Urinary bladder (tissue), 4 donors: Measurements from ENCODE around the gene NSFL1C. TPM values are rescaled to one million over a fixed set of nuclear protein-coding genes. Genes with fewer than 3 reads are reported as not detected.
"Not testable (repeated sequence)": the region's sequence is repeated elsewhere in the genome, so short reads cannot be mapped to it uniquely, and the experiment has no call there.

Source experiments
- DNase-seq: peaks from one replicate; pipeline ENCODE4 v3.0.0-alpha.2; 2015; ENCODE audit errors: extremely low spot score
- H3K27ac ChIP-seq: one replicate; pipeline ENCODE4 v1.5.1; 2013; ENCODE audit warnings: low read depth, mild to moderate bottlenecking, moderate library complexity
- H3K36me3 ChIP-seq: one replicate; pipeline ENCODE4 v1.6.1; 2013; ENCODE audit warnings: mild to moderate bottlenecking, moderate library complexity; ENCODE audit not compliant: insufficient read depth
- H3K4me1 ChIP-seq: one replicate; pipeline ENCODE4 v1.6.1; 2013; ENCODE audit warnings: mild to moderate bottlenecking, moderate library complexity; ENCODE audit not compliant: insufficient read depth
- H3K4me3 ChIP-seq: one replicate; pipeline ENCODE4 v1.5.1; 2013; ENCODE audit warnings: low read depth, low read length
- WGBS: extraction: QIAGEN DNeasy Blood & Tissue Kit; methylation state at CpG from one replicate; pipeline ENCODE4 v1.1.7; 2013; 5-methylcytosine and 5-hydroxymethylcytosine counted together
- polyA plus RNA-seq: library from polyadenylated mRNA; stranded (reverse); fragments of 200-250 nt; gene quantifications from one replicate; pipeline ENCODE4 v1.2.3, GENCODE V29; 2013
- total RNA-seq: library from RNA; depleted of rRNA; stranded (reverse); fragments of >200 nt; gene quantifications from one replicate; pipeline ENCODE4 v1.2.3, GENCODE V29; 2014
- donor health status: healthy with polysubstance abuse.
- donor health status: healthy.

The NSFL1C gene
- 23.6 TPM for total RNA-seq
- 57.3 TPM for polyA plus RNA-seq

DNA sequence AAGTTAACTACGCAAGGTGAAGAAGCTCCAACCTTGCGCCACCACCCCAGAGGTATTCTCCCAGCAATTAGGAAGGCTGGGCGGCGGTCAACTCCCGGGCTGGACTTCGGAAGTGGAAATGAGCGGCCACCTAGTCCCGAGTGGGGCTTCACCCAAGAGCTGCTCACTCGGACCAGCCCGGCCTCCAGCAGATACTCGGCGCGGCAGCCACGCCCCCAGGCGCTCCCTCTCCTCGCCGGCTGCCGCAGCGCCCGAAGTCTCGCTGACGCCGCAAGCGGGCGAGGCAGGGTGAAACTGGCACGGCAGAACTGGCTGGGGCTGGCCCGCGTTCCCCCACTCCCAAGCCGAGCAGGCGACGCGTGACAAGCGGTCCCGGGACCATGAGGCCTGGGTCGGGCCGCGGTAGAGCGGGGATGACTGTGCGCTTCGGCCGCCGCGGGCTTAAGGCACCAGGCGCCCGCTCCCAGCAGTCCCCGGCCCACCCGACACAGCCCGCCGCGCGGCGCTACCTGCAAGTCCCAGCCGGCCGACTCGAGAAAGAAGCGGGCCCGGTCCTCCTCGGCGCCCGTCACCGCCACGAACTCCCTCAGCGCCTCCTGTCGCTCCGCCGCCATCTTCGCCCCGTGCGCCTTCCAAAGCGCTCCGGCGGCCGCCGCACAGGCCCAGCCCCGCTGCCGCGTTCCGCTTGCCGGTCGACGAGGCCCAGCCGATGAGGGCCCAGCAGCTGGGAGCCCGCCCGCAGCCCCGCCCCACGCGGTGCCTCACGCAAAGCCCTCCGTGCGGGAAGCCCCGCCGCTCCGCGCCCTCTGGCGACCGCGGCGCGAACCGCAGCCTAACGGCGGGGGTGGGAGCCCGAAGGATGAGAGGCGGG is at the start of gene NSFL1C:
Gene NSFL1C, minus strand, starts transcription at position 639 of the 871 bp plus-strand sequence. Its CDS starts 25 bp downstream, at position 614.
- H3K27ac ChIP-seq, result peak within 1 kb of the TSS; percentile 63
- no peaks in the 10 kb centered on the region for H3K36me3 ChIP-seq
- under 1% methylated on average over 104 of the region's 104 CpGs for WGBS
- H3K4me3 ChIP-seq, result peak within 1 kb of the TSS; percentile 92
- H3K4me1 ChIP-seq, result no peaks in the 10 kb centered on the region
- DNase-seq, result peak; percentile 48

GRCh38 chr20:1513801-1514200 is 47.2 kb upstream of the NSFL1C start:
- Histone ChIP-seq H3K4me3 (no peak overlapping the region), H3K36me3 (no peaks in the 10 kb centered on the region), H3K4me1 (no peaks in the 10 kb centered on the region), H3K27ac (no peak overlapping the region)
- no peak for DNase-seq
- WGBS, result 74% methylated on average over 1 of the region's 1 CpG

- no peaks in the 10 kb centered on the region for H3K4me1 ChIP-seq
- no peak overlapping the region for H3K27ac ChIP-seq
- 32% methylated on average over 9 of the region's 9 CpGs for WGBS
- no peak overlapping the region for H3K4me3 ChIP-seq
- no peaks in the 10 kb centered on the region for H3K36me3 ChIP-seq
- no peak for DNase-seq
These were observed 42.6 kb upstream of the NSFL1C start for GRCh38 chr20:1509237-1509636.

GRCh38 chr20:1508574-1508973 is 41.9 kb upstream of the NSFL1C start:
- H3K27ac ChIP-seq, result no peak overlapping the region
- no peaks in the 10 kb centered on the region for H3K36me3 ChIP-seq
- DNase-seq, result no peak
- no peaks in the 10 kb centered on the region for H3K4me1 ChIP-seq
- no peak overlapping the region for H3K4me3 ChIP-seq

DNA sequence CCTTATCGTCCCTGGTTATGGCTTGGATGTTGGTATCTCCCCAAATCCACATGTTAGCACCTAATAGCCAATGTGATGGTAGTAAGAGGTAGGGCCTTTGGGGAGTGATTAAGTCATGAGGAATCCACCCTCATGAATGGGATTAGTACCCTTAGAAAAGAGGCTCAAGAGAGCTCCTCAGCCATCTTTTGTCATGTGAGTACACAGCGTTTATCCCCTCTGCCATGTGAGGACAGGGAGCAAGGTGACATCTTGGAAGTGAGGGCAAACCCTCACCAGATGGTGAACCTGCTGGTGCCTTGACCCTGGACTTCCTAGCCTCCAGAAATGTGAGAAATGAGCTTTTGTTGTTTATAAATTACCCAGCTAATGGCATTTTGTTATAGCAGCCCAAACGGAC is 40.6 kb upstream of the NSFL1C start:
- Histone ChIP-seq H3K27ac (no peak overlapping the region), H3K4me1 (no peaks in the 10 kb centered on the region), H3K36me3 (no peaks in the 10 kb centered on the region), H3K4me3 (no peak overlapping the region)
- DNase-seq, result no peak
- 66% methylated on average over 3 of the region's 3 CpGs for WGBS

DNA sequence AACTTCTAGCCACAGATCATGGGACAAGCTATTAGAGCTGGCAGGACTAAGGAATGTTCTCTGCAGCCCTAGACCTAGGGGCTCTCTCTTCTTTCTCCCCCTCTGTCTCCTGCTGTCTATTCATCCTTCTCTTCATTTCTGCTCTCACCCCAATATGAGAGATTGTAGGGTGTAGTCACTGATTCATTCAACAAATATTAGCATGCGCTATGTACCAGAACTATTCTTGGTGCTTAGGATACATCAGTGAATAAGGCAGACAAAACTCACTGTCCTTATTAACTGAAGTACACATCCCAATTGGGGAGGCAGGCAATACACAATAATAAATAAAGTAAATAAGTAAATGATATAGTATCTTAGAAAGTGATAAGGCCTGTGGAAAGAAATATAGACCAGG is 39.2 kb upstream of the NSFL1C start:
- no peaks in the 10 kb centered on the region for H3K36me3 ChIP-seq

DNA sequence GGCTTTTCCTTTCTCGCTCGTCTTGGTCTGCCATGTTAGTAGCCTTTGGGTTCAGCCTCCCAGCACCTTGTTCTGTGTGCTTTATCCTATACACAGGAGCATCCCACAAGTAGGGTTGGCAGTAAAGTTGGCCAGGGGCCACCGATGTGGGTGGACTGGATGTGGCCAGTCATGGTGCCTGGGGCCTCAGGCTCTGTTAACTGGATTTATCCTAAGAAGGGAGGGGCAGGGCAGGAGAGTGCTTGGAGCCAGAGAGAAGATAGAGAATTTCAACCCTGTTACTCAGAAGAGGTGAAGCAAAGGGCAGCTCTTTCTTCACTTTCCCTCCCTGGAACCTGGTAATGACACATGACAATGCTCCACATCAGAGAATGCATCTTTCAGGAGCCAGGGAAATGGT is 38.7 kb upstream of the NSFL1C start:
- DNase-seq, result no peak
- H3K4me3 ChIP-seq, result no peak overlapping the region
- no peak overlapping the region for H3K27ac ChIP-seq
- no peaks in the 10 kb centered on the region for H3K36me3 ChIP-seq
- 71% methylated on average over 3 of the region's 3 CpGs for WGBS
- H3K4me1 ChIP-seq, result no peaks in the 10 kb centered on the region

More for the DNA sequence above, 39.2 kb upstream of the NSFL1C start:
- Histone ChIP-seq H3K4me3 (no peak overlapping the region), H3K4me1 (no peaks in the 10 kb centered on the region), H3K27ac (no peak overlapping the region)
- no peak for DNase-seq
- WGBS, result 64% methylated on average over 1 of the region's 1 CpG

- no peaks in the 10 kb centered on the region for H3K4me1 ChIP-seq
- H3K27ac ChIP-seq, result no peak overlapping the region
- H3K36me3 ChIP-seq, result no peaks in the 10 kb centered on the region
- no peak for DNase-seq
- WGBS, result 4% methylated on average over 8 of the region's 8 CpGs
- H3K4me3 ChIP-seq, result no peak overlapping the region
These were observed 37.0 kb upstream of the NSFL1C start for GRCh38 chr20:1503564-1504227.

GRCh38 chr20:1500496-1500895 is 33.8 kb upstream of the NSFL1C start:
- no peak overlapping the region for H3K27ac ChIP-seq
- no peaks in the 10 kb centered on the region for H3K36me3 ChIP-seq
- 26% methylated on average over 3 of the region's 3 CpGs for WGBS
- H3K4me3 ChIP-seq, result no peak overlapping the region
- H3K4me1 ChIP-seq, result no peaks in the 10 kb centered on the region
- no peak for DNase-seq

- Histone ChIP-seq H3K4me1 (no peaks in the 10 kb centered on the region), H3K36me3 (no peaks in the 10 kb centered on the region), H3K4me3 (no peak overlapping the region), H3K27ac (no peak overlapping the region)
- no peak for DNase-seq
- 85% methylated on average over 8 of the region's 8 CpGs for WGBS
These were observed 33.1 kb upstream of the NSFL1C start for GRCh38 chr20:1499528-1500420.

DNA sequence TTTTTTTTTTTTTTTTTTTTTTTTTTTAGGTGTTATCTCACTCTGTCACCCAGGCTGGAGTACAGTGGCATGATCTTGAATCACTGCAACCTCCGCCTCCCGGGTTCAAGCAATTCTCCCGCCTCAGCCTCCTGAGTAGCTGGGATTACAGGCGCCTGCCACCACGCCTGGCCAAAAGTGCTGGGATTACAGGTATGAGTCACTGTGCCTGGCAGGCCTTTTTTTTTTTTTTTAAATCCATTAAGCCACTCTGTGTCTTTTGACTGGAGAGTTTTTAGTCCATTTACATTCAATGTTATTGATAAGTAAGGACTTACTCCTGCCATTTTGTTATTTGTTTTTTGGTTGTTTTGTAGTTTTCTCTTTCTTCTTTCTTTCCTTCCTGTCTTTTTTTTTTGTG is 30.7 kb upstream of the NSFL1C start:
- 88% methylated on average over 5 of the region's 5 CpGs for WGBS
- not testable (repeated sequence) for DNase-seq, H3K4me3 ChIP-seq, H3K4me1 ChIP-seq, H3K36me3 ChIP-seq, H3K27ac ChIP-seq

DNA sequence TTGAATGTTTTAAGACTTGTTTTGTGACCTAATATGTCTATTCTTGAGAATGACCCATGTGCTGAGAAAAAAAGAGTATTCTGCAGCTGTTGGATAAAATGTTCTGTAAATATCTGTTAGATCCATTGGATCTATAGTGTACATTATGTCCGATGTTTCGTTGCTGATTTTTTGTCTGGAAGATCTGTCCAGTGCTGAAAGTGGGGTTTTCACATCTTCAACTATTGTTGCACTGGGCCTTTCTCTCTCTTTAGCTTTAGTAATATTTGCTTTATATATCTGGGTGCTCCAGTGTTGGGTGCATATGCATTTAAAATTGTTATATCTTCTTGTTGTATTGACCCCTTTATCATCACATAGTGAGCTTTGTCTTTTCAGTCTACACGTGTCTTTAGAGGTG is 30.3 kb upstream of the NSFL1C start:
- 82% methylated on average over 3 of the region's 3 CpGs for WGBS
- Histone ChIP-seq H3K27ac (no peak overlapping the region), H3K36me3 (no peaks in the 10 kb centered on the region), H3K4me3 (no peak overlapping the region), H3K4me1 (no peaks in the 10 kb centered on the region)
- DNase-seq, result no peak

DNA sequence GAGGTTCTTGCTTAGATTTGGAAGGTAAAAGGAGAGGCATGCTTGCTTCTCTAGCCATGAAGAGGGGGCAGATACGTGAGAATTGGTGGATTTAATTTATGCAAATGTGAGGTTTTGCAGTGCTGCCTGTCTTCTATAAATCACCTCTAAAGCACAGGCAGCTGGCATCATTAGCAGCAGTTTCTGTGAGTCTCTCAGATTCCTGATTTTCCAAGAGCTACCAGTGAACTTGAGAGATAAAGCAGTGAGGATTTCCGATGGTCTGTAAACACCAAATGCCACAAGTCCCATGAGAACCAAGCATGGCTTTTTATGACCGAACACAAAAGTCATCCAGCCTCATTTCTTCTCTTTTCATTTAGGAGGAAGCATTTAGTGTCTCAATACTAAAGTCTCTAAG is 27.8 kb upstream of the NSFL1C start:
- H3K27ac ChIP-seq, result no peak overlapping the region
- no peak overlapping the region for H3K4me3 ChIP-seq
- no peaks in the 10 kb centered on the region for H3K4me1 ChIP-seq
- no peaks in the 10 kb centered on the region for H3K36me3 ChIP-seq
- 27% methylated on average over 3 of the region's 3 CpGs for WGBS
- no peak for DNase-seq
